Measurements from ENCODE around the gene TMEM106C. TPM values are rescaled to one million over a fixed set of nuclear protein-coding genes. Genes with fewer than 3 reads are reported as not detected.

The TMEM106C gene
- total and polyA plus RNA-seq, 10 of the 15 experiments (the other 5 are each of a cell fraction or from before 2014, with no cell fraction given) = 90.2 to 280 (median 161) TPM

GRCh38 chr12:47977772-47978597, 14.6 kb downstream of the TMEM106C start:
- ChIA-PET SMC1A (ENCODE audit: uncharacterized antibody, unreplicated experiment) (no interaction called here), RAD21 (ENCODE audit: unreplicated experiment) (no interaction called here), CTCF (interaction anchor here (1.2 to 1.3 kb wide), 2 partner anchors 28 to 212 kb away, joined by 3 read pairs; no protein-coding TSS in a partner anchor), POLR2A (no interaction called here)
- no peak overlapping the region for H3K4me2 ChIP-seq (ENCODE audit: control insufficient read depth, insufficient read depth)
- intact Hi-C loops (cut with micrococcal nuclease; ENCODE audit: unreplicated experiment) (no loop called here), in situ Hi-C loops (cut with MboI) (no loop called here)
- FAIRE-seq (no peak), DNase-seq (ENCODE audit: low read depth, low spot score) (no peak), ATAC-seq (no peak)
- H2AFZ ChIP-seq (ENCODE audit: control insufficient read depth, low read depth, low read length) = no peak overlapping the region
- no peak overlapping the region for H3K4me3 ChIP-seq
- no peak overlapping the region for H3K27ac ChIP-seq (ENCODE audit: control insufficient read depth, insufficient read depth)
- H3K79me2 ChIP-seq (ENCODE audit: control insufficient read depth, insufficient read depth, low read length) = no peaks in the 10 kb centered on the region
- H3K4me1 ChIP-seq (ENCODE audit: control insufficient read depth, insufficient read depth, low read length) = no peaks in the 10 kb centered on the region
- no TSS peak for BruUV-seq (replicated peaks)
- WGBS (ENCODE audit: insufficient coverage, insufficient replicate concordance, low lambda C conversion rate, missing lambda C conversion rate) = 29% methylated on average over 18 of the region's 18 CpGs
- H3K36me3 ChIP-seq (ENCODE audit: control insufficient read depth in 2 of 2, insufficient read depth in 2 of 2, low read length in 1 of 2) = no peaks in the 10 kb centered on the region
- no peaks in the 10 kb centered on the region; a peak in 2 of 4 replicates for H3K27me3 ChIP-seq (replicated peaks in 1 of 2; ENCODE audit: control insufficient read depth in 2 of 2, insufficient read depth in 2 of 2, low read length in 1 of 2)
- no peaks in the 10 kb centered on the region; the same call in 1 of the 2 replicates for H4K20me1 ChIP-seq (ENCODE audit: control insufficient read depth, insufficient read depth)
- no peaks in the 10 kb centered on the region for H3K9me3 ChIP-seq (replicated peaks; ENCODE audit: control insufficient read depth, insufficient read depth, low read length)
- no peak overlapping the region for H3K9ac ChIP-seq (ENCODE audit: control insufficient read depth, insufficient read depth, low read length)
- no peak for TF ChIP-seq ELK1 (IDR thresholded peaks at IDR 0.05; ENCODE audit: low read depth, low read length)
- TF ChIP-seq ZNF217 (IDR thresholded peaks at IDR 0.05) = no peak
- TF ChIP-seq PML (IDR thresholded peaks at IDR 0.05; ENCODE audit: low read length) = no peak
- TF ChIP-seq SMC3 (IDR thresholded peaks at IDR 0.05; ENCODE audit: borderline replicate concordance, low read length) = no peak
- TF ChIP-seq E4F1 (IDR thresholded peaks at IDR 0.05; ENCODE audit: borderline replicate concordance, partially characterized antibody) = no peak
- TF ChIP-seq SP1 (IDR thresholded peaks at IDR 0.05; ENCODE audit: low read depth, low read length) = no peak
- TF ChIP-seq NFIC (IDR thresholded peaks at IDR 0.05; ENCODE audit: low read depth, low read length) = no peak
- no peak for TF ChIP-seq DPF2 (IDR thresholded peaks at IDR 0.05)
- TF ChIP-seq ZNF207 (IDR thresholded peaks at IDR 0.05; ENCODE audit: borderline replicate concordance) = no peak
- no peak for TF ChIP-seq RAD21 (IDR thresholded peaks at IDR 0.05; ENCODE audit: insufficient read depth, low read depth, low read length)
- TF ChIP-seq EED (IDR thresholded peaks at IDR 0.05; ENCODE audit: low read depth) = no peak
- TF ChIP-seq RBBP5 (conservative IDR thresholded peaks at IDR 0.05) = no peak
- no peak for TF ChIP-seq SREBF1 (IDR thresholded peaks at IDR 0.05; ENCODE audit: low read length)
- no peak for TF ChIP-seq EZH2 (IDR thresholded peaks at IDR 0.05; ENCODE audit: borderline replicate concordance, control insufficient read depth, low read depth, low read length)
- no peak for TF ChIP-seq POLR2AphosphoS2 (IDR thresholded peaks at IDR 0.05; ENCODE audit: low read depth, low read length)
- no peak for TF ChIP-seq SRF (IDR thresholded peaks at IDR 0.05; ENCODE audit: low read depth in 2 of 2, low read length in 2 of 2)
- TF ChIP-seq PRDM15 (CRISPR knock-in tag; IDR thresholded peaks at IDR 0.05) = no peak
- TF ChIP-seq CBFB (IDR thresholded peaks at IDR 0.05; ENCODE audit: low read depth) = no peak

All from GM12878 (cell line).